HG03196 (cell line): Measurements from ENCODE around the gene FLVCR2.

ENCODE experiments used
- ATAC-seq: cut with Tn5 transposase; IDR thresholded peaks from one replicate; pipeline ENCODE4 v1.9.1; 2021; ENCODE audit not compliant: unreplicated experiment

The FLVCR2 gene

GRCh38 chr14:75578102-75578785 lies at the start of gene FLVCR2:
Gene FLVCR2 (plus strand): TSS chr14:75578620. CDS start chr14:75578973, 353 bp downstream.
- peak; percentile 42 for ATAC-seq

GRCh38 chr14:75531256-75531655 lies 47.2 kb upstream of the FLVCR2 start:
- no peak for ATAC-seq

GRCh38 chr14:75531660-75532317 lies 46.6 kb upstream of the FLVCR2 start:
- no peak for ATAC-seq

- no peak for ATAC-seq
These were observed 44.4 kb upstream of the FLVCR2 start for GRCh38 chr14:75533791-75534555.

GRCh38 chr14:75535164-75535898 lies 43.1 kb upstream of the FLVCR2 start:
- no peak for ATAC-seq

- no peak for ATAC-seq
These were observed 41.3 kb upstream of the FLVCR2 start for GRCh38 chr14:75537071-75537470.

- peak; percentile 10 for ATAC-seq
These were observed 39.3 kb upstream of the FLVCR2 start for GRCh38 chr14:75539162-75539560.

- ATAC-seq = peak; percentile 64
These were observed 38.6 kb upstream of the FLVCR2 start for GRCh38 chr14:75539561-75540478.

- no peak for ATAC-seq
These were observed 38.0 kb upstream of the FLVCR2 start for GRCh38 chr14:75540479-75540851.

- peak; percentile 48 for ATAC-seq
These were observed 35.8 kb upstream of the FLVCR2 start for GRCh38 chr14:75542588-75543091.

GRCh38 chr14:75543253-75543652 lies 35.2 kb upstream of the FLVCR2 start:
- no peak for ATAC-seq

GRCh38 chr14:75543786-75544185 lies 34.6 kb upstream of the FLVCR2 start:
- ATAC-seq = no peak

GRCh38 chr14:75545907-75546306 lies 32.5 kb upstream of the FLVCR2 start:
- no peak for ATAC-seq

GRCh38 chr14:75547552-75548250 lies 30.7 kb upstream of the FLVCR2 start:
- no peak for ATAC-seq

GRCh38 chr14:75548544-75548943 lies 29.9 kb upstream of the FLVCR2 start:
- ATAC-seq = no peak

GRCh38 chr14:75549169-75549568 lies 29.3 kb upstream of the FLVCR2 start:
- ATAC-seq = peak; percentile 49

- no peak for ATAC-seq
These were observed 27.4 kb upstream of the FLVCR2 start for GRCh38 chr14:75551021-75551420.

- ATAC-seq = no peak
These were observed 25.3 kb upstream of the FLVCR2 start for GRCh38 chr14:75553157-75553556.

- ATAC-seq = no peak
These were observed 24.6 kb upstream of the FLVCR2 start for GRCh38 chr14:75553761-75554364.
